Activated T-cell treated with anti-CD3 and anti-CD28 coated beads for 4 hours (primary cell): ENCODE data around the gene CNFN.

Experiments used
- DNase-seq: peaks from one replicate; pipeline ENCODE4 v3.0.0-alpha.2; 2020

CNFN gene

DNA sequence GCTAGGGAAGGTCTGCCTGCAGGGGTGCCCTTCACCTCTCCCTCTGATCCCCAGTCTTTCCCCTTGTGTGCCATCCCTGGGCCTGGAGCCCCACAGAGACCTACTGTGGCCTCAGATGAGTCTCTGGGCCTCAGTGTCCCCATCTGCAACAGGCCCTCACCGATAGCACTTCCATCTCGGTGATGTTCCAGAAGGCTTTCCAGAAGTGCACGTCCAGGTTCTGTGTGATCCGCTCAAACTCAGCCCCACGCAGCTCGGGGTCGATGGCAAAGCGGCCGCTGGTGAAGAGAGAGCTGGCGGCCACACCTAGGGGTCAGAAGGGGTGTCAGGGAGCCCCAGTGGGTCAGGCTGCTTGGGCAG, 17.7 kb upstream of the CNFN start:
- DNase-seq, result no peak

DNA sequence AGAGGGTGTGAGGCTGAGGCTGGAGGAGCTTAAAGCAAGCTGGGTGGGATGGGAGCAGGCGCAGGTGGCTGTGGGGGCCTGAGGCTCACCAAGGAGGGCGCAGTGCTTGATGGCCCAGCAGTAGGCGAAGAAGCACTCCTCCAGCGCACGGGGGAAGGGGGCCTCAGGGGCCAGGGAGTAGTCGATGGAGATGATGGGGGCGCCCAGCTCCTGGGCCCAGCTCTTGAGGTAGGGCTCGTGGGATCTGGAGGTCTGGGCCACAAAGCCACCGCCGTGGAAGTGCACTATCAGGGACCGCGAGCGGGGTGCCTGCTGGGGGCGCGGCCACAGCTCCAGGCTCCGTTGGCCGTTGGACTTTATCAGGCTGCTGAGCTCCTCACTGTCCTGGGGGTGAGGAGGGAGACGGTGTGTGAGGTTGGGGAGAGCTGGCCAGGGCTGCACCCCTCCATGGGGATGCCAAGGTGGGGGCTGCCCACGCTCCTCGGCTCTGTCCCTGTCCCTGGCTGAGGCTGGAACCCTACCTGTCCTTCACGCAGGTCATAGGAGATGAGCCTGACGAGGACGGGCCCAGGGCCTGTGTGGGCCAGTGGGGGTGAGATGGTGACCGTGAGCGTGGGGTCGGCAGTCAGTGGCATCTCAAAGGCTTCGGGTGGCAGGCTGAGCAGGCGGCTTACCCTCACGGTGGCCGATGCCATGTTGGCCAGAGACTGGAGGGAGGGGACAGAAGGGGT, 17.2 kb upstream of the CNFN start:
- DNase-seq, result no peak

DNA sequence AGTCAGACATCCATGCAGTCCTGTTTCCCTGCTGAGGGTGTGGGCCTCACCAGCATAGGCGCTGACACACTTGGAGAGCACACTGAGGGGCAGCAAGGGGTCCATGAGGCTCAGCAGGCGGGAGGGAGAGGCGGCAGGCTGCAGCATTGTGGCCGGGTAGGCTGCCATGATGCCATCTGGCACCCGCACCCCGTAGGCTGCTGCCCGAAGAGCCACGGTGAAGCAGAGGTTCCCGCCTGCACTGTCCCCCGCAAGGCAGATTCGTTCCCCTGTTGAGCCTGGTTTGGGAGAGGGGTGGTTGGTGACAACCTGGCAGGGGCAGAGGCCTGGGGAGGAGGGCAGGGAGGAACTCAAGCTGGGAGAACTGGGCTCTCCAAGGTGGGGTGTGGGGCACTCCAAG, 16.0 kb upstream of the CNFN start:
- no peak for DNase-seq

DNA sequence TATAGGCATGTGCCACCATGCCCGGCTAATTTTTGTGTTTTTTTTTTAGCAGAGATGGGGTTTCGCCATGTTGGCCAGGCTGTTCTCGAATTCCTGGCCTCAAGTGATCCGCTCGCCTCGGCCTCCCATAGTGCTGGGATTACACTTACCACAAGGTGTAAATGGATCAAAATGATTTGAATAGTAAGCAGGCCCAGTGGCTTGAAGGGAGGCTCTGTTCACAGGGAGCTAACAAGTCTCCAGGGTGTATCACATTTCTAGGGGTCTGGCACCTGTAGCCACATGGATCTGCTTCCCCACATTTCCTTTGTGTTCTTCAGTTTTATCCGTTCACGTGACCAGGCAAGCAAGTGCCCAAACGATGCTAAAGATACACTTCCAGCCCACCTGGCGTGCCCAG, 13.5 kb upstream of the CNFN start:
- DNase-seq, result no peak

DNA sequence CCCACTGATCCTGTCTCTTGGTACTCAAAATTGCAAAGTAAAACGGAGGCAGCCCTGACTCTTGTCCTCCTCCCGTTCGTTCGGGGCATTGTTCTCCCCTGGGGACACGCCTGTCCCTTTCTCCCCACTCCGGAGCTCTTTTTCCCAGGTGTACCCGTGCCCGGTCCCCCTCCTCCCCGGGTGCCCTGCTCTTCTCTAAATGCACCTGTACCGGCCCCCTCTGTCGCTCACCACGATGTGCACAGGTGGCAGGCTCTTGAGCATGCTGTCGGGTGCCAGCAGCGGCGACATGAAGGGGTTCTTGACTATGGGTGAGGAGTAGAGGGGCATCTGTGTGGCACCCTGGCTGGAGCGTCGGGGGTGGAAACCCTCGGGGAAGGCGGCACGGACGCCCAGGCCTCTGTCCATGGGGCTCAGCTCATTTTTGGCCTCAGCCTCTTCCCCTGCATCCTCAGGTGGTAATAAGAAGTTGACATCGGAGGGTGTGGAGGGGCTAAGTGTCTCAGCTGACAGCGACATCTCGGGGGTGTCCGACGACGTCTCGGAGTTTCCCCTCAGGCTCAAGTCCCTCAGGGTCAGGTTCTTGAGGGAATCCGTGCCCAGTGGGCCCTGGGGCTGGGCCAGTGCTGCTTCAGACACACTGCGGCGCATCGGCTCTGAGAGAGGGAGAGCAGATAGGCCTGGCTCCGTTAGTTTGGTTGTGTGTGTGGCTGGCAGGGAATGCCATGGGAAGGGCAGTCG, 12.4 kb upstream of the CNFN start:
- no peak for DNase-seq

DNA sequence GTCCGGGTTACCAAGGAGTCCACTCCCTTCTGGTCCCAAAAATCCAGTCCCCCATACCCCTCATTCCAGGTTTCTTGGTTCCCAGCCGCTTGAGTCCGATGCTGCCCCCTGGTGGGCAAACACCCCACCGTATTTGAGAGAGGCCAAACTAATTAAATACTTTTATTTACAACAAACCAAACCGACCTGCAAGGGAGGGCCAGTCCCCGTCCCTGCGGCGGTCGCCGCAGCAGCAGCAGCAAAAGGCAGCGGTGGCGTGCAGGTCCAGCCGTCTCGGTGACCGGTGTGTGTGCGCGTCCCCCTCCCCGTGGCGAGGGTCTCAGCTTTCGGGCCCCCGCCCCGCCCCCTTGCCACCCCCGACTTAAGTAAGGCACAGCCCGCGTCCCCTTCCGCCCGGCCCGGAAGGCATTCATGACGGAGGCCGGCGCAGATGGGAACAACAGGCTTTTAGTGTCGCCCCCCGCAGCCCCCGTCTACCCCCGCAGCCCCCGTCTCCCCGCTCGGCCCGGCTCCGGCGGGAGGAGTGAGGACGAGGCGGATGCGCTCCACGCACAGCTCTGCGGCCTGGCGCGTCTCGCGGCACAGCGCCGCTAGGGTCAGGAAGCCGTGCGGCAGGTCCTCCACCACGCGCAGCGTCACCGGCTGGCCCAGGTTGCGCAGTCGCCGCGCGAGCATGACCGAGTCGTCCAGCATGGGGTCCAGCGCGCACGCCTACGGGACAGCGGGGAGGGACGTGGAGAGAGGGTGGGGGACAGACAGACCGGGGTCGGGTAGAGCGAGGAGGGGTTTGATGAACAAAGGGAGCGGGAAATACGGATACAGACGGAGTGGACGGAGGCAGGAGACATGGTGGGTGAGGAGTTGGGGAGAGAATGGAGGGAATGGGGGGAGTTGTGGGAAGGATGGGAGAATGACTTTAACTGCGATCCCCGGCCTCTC, 11.5 kb upstream of the CNFN start:
- peak; percentile 72 for DNase-seq

DNA sequence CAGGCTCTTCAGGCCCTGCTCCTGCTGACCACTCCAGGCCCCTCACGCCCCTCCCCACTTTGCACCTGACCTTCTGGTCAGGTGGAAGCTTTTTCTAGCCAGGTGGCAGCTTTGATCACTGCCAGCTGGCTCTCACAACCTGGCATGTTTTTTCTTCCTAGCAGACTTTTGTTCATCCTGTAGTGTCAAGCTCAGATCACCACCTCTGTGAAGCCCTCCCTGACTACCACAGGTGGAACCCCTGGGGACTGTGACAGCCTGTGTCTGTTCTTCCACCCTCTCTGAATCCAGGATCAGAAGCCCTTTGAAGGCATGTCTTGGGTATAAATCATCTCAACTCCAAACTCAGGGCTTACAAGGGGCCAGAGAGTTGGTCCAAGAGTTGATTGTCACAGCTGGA, 10.3 kb upstream of the CNFN start:
- no peak for DNase-seq

DNA sequence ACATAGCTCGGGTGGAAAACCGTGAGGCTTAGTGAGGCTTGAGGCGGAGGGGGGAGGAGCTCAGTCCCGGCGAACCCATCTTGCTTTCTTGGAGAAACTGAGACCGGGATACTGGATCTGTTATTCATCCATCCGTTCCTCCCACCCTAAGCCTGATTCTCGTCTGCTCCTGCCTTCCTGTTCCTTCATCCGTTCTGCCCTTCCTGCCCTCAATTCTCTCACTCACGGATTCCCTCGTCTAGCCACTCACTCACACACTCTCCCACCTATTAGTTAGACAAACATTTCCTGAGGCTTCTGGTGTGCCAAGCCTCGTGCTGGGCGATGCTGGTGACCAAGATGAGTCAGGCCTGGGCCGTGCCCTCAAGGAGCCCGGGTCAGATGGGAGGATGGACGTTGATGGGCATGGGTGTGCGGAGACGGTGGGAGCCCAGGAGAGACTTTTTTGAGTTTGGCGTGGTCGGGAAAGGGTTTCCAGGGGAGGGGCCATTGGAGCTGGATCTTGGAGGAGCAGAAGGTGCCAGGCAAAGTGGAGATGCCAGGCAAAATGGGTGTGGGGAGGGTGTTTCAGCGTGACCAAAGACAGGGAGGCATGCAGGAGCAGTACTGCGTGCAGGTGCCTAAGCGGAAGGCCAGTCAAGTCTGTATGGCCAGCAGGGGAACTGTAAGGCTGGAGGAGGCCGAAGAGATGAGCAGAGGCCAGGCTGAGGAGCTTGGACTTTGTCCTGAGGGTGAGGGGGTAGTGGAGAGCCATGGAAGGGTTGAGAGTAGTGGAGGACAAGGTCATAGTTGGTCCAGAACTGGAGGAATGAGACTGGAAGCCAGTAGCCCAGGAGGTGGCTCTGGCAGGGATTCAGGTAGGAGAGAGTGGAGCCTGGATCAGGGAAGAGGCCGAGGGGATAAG, 7.4 kb upstream of the CNFN start:
- DNase-seq, result no peak

DNA sequence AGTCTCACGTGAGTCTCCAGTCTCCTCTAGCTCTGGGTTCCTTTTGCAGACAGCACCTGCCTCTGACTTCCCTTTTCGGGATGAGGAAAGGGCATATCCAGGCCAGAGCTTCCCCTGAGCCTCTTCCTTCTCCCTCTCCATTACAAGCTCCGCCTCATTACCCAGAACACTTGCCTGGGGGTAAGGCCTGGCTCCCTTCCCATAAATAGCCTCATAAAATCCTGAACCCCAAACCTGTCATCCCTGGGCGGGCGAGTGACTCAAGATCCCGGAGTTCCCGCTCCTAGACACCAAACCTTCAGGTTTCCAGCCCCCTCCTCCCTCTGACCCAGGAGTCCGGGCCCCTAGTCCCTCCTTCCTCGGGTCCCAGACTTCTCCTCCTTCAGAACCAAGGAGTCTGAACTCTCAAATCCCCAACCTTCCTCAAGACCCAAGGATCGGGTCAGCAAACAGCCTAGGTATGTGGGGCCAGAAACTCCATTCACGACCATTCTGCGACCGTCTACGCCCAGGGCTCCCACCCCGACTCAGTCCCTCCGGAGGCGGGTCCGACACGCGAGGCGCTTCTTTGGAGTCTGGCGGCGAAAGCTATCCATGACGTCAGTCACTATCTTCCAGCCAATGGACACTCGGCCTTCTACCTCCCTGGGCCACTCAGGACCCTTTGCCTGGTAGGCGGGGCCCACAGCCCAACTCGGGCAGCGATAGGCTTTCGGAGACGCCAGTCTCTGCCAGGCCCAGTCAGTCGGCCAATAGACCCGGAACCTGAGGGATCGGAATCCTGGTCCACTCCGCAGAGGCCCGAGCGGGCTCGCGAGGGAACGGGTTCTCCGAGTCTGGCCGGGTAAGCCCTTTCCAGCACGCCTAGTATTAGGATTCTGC, 6.5 kb upstream of the CNFN start:
- DNase-seq, result peak; percentile 82

DNA sequence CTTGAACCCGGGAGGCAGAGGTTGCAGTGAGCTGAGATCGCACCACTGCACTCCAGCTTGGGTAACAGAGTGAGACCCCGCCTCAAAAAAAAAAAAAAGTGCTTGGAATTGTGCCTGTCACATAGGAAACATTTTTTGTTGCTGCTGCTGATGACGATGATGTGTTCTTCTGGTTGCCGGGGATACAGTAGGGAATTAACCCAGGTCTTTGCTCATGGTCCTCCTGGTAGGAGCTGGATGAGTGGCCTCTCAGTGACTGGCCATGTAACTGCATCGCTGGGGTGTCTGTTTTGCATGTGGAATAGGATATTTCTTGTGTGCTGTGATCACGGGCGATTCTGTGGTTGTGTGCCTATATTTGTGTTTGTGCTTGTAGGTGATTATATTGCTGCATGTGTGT, 4.7 kb upstream of the CNFN start:
- DNase-seq, result no peak

DNA sequence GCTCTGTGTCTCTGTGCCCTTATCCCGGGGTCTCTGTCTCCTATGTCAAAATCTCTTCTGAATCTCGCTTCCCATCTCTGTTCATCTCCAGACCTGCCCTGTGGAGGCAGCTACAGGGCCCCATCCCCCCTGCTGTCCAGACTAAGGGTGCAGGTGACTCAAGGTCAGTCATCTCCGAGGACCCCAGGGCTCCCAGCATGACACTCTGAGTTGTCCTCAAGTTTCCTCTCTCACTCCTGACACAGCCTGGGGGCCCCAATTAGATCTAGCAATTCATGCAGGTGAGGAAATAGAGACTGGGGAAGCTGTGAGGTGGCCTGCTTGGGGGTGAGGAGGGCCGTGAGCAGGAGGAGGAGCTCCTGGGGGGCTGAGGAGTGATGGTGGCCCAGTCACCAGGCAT, 2.1 kb upstream of the CNFN start:
- DNase-seq, result no peak

DNA sequence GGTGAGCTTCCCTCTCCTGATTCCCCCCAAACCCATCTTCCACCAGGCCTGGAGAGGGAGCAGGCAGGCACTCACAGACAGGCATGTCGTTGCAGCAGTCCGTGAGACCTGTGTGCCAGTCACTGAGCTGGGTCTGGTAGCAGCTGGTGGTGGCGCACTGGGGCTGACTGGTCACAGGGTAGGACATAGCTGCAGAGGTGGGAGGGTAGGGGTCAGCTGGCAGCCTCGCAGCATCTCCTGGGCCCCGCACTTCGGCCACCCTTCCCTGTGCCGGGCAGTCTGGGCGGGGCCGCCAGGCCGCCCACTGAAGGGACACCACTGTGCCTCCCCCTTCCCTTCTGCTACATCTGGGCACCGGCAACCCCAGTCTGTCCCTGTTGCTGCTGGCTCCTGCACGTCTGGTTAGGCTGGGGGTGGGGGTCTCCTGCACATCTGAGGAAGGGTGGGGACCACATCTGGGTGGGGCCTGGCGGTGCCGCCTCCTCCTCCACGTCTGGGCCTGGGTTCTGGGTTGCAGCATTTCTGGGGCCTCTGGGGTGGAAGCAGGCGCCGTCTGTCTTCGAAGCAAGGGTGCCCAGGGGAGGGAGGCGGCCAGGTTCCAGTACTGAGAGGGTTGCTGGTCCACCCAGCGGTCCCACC, 1.1 kb downstream of the CNFN start:
- no peak for DNase-seq

DNA sequence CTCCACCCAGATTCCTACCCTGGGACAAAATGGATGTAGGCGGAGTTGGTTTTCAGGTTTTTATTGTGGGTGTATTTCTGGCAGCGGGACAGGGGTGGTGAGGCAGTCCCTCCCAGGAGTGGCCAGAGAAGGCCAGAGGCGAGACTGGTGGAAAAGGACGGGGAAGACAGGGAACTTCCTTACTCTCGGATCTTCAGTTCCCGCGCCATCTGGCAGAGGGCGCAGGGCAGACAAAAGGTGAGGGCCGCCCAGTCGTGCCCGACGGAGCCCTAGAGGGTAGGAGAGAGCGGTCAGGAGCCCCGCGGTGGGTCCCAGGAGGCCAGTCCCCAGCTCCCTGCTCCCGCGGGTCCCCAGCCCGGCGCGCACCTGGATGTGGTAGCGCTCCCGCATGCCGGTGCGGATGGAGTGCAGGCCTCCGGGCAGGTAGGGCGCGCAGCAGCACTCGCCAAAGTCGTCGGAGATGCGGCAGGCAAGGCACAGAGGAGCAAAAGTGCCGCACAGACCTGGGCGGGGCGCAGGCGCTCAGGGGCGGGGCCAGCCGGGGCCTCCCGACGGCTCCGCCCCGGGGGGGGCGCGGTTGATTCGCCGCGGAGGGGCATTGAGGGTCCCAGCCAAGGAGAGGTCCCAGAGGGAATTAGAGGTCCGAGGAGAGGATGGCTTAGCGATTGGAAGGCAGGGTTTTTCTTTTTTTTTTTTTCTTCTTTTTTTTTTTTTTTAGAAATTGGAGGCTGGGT, 3.0 kb downstream of the CNFN start:
- DNase-seq, result peak; percentile 48

DNA sequence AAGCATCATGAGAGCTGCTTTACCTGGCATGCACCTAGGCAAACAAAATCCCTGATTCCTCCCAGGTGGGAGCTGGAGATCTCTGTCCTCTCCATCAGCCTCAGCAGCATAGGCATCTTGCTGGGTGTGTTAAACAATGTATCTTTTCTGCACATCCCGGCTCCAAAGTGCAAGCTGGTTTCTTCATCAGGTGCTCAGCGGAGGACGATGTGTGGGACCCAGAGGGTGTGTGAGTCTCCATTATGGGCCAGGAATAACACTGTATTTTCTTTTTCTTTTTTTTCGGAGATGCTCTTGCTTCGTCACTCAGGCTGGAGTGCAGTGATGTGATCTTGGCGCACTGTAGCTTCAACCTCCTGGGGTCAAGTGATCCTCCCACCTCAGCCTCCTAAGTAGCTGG, 9.9 kb downstream of the CNFN start:
- DNase-seq, result no peak

DNA sequence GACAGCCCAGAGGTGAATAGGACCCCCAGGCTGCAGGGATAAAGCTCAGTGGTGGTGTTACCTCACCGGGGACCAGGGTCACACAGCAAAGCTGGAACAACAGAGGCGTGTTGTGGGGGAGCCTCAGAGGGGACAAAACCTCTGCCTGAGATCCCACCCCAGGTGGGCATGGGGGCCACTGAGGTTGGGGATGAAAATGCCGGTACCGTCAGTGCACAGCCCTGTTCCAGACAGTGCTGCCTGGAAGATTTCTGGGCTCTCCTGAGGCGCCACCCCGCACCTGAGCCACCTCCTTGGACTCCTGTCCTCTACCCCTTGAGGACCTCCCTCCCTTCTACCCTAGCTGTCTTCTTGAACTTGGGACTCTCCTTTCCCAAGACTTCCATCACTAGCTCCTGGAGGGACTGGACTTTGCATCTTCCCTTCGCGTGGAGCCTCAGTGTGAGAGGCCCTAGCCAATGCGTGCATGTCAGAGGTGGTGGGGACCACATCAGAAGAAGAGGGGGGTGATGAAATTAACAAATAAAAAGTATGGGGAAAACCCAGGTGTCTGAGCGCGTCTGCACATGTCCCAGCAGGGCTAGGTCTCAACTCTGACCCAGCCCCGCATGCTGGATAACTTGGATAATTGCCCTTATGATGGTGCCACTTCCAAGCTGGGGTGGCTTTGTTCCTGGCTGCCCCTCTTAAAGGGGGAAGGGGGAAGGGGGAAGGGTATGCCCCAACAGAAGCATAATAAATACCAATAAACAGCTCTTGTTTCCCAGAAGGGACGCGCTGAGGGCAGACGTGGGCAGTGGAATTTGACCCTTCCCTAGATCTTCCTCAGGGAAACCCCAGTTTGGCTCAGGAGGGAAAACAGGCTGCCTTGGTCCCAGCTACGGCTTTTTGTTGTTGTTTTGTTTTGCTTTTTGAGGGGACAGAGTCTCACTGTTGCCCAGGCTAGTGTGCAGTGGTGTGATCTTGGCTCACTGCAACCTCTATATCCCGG, 11.6 kb downstream of the CNFN start:
- DNase-seq, result no peak

DNA sequence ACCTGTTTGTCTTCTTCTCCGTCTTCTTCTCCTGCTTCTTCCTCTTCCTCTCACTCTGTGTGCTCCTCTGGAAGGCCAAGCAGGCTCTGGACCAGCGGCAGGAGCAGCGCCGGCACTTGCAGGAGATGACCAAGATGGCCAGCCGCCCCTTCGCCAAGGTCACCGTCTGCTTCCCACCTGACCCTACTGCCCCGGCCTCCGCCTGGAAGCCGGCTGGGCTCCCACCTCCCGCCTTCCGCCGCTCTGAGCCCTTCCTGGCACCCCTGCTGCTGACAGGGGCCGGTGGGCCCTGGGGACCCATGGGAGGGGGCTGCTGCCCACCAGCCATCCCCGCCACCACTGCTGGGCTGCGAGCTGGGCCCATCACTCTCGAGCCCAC, 13.9 kb downstream of the CNFN start:
- DNase-seq, result no peak

DNA sequence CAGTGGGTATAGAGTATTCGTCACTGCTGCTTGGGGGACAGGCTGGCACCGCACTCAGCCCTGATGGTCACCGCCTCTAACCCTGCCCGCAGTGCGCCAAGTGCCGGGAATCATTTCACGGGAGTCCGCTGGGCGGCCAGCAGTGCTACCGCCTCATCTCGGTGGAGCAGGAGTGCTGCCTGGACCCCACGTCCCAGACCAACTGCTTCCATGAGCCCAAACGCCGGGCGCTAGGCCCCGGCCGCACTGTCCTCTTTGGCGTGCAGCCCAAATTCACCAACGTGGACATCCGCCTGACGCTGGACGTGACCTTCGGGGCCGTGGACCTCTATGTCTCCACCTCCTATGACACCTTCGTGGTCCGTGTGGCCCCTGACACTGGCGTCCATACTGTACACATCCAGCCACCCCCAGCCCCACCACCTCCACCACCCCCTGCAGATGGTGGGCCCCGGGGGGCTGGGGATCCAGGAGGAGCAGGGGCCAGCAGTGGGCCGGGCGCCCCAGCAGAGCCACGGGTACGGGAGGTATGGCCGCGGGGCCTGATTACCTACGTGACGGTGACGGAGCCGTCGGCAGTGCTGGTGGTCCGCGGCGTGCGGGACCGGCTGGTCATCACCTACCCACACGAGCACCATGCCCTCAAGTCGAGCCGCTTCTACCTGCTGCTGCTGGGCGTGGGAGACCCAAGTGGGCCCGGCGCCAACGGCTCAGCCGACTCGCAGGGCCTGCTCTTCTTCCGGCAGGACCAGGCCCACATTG, 14.5 kb downstream of the CNFN start:
- DNase-seq, result no peak

DNA sequence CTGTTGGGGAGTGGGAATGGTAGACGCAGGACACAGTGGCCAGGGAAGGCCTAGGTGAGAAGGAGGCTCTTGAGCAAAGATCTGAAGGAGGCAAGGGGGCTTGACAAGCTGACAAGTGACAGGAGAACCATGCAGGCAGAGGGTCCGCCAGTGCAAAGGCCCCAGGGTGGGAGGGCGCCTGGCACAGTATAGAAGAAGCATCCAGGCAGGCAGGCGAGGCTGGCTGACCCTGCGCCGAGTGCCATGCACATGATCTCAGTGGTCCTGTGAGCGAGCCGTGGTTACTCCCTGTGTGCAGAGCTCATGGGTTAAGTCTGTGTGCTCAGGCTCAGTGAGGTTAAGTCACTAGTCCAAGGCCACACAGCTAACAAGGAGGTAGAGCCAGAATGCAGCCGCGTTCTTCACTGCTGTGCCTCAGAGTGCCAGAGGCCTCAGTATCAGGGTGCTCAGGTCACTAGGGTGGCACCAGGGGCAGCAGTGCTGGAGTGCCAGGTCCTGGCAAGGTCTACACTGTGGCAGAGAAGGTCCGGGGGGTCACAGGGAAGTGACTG, 15.2 kb downstream of the CNFN start:
- no peak for DNase-seq
